ENCODE results near the gene NHSL2.

NHSL2 gene

GRCh38 chrX:71992711-71993110, 82.1 kb downstream of the NHSL2 start:
- peak in 1 of 2 experiments; percentile 32 for DNase-seq

GRCh38 chrX:71993371-71993770, 82.7 kb downstream of the NHSL2 start:
- DNase-seq, result no peak

GRCh38 chrX:71994601-71995000, 84.0 kb downstream of the NHSL2 start:
- DNase-seq, result no peak

GRCh38 chrX:71995122-71995521, 84.5 kb downstream of the NHSL2 start:
- no peak for DNase-seq

- no peak for DNase-seq
Measured at GRCh38 chrX:71996136-71996535, 85.5 kb downstream of the NHSL2 start.

- DNase-seq, result no peak
Measured at GRCh38 chrX:71996826-71997225, 86.2 kb downstream of the NHSL2 start.

- no peak for DNase-seq
Measured at GRCh38 chrX:71997320-71997719, 86.7 kb downstream of the NHSL2 start.

- DNase-seq, result peak; percentile 43 to 56
Measured at GRCh38 chrX:71998836-71999509, 88.3 kb downstream of the NHSL2 start.

GRCh38 chrX:71999535-71999934, 88.9 kb downstream of the NHSL2 start:
- DNase-seq, result no peak

- DNase-seq, result no peak
Measured at GRCh38 chrX:72001471-72001870, 90.8 kb downstream of the NHSL2 start.

GRCh38 chrX:72001906-72002305, 91.3 kb downstream of the NHSL2 start:
- no peak for DNase-seq

GRCh38 chrX:72002875-72003274, 92.2 kb downstream of the NHSL2 start:
- DNase-seq, result no peak

- DNase-seq, result no peak
Measured at GRCh38 chrX:72003811-72004750, 93.4 kb downstream of the NHSL2 start.

GRCh38 chrX:72005046-72005445, 94.4 kb downstream of the NHSL2 start:
- DNase-seq, result no peak

- no peak for DNase-seq
Measured at GRCh38 chrX:72006461-72006860, 95.8 kb downstream of the NHSL2 start.

- no peak for DNase-seq
Measured at GRCh38 chrX:72009731-72010130, 99.1 kb downstream of the NHSL2 start.

GRCh38 chrX:72011734-72012133, 101.1 kb downstream of the NHSL2 start:
- DNase-seq, result no peak

GRCh38 chrX:72015383-72015782, 104.7 kb downstream of the NHSL2 start:
- no peak for DNase-seq

GRCh38 chrX:72016881-72017783, 106.5 kb downstream of the NHSL2 start:
- peak in 1 of 2 experiments; percentile 13 for DNase-seq

- peak; percentile 79 to 87 for DNase-seq
Measured at GRCh38 chrX:72018277-72019112, 107.8 kb downstream of the NHSL2 start.

- no peak for DNase-seq
Measured at GRCh38 chrX:72019487-72019886, 108.8 kb downstream of the NHSL2 start.

- DNase-seq, result no peak
Measured at GRCh38 chrX:72020204-72020603, 109.6 kb downstream of the NHSL2 start.

Measured in activated T-cell treated with anti-CD3 and anti-CD28 coated beads, Interleukin-2, amount 50 U/mL, for 48 hours (primary cell).